GM19372 (cell line): Measurements from ENCODE around the gene MMP20.

Experiments used
- ATAC-seq: cut with Tn5 transposase; IDR thresholded peaks from one replicate; pipeline ENCODE4 v1.9.1; 2021; ENCODE audit warnings: mild to moderate bottlenecking, low read depth, moderate library complexity; ENCODE audit not compliant: unreplicated experiment

The MMP20 gene

GRCh38 chr11:102623998-102624397 is 1.1 kb downstream of the MMP20 start:
- no peak for ATAC-seq

- ATAC-seq: no peak
Measured at GRCh38 chr11:102623128-102623527, 2.0 kb downstream of the MMP20 start.

GRCh38 chr11:102622258-102622657 is 2.9 kb downstream of the MMP20 start:
- ATAC-seq: no peak

GRCh38 chr11:102620818-102621561 is 4.1 kb downstream of the MMP20 start:
- ATAC-seq: no peak

GRCh38 chr11:102620179-102620578 is 5.0 kb downstream of the MMP20 start:
- no peak for ATAC-seq

GRCh38 chr11:102617466-102618008 is 7.6 kb downstream of the MMP20 start:
- ATAC-seq: no peak

- no peak for ATAC-seq
Measured at GRCh38 chr11:102615894-102616432, 9.2 kb downstream of the MMP20 start.

- no peak for ATAC-seq
Measured at GRCh38 chr11:102615077-102615893, 9.8 kb downstream of the MMP20 start.

GRCh38 chr11:102614485-102614884 is 10.6 kb downstream of the MMP20 start:
- ATAC-seq: no peak

- no peak for ATAC-seq
Measured at GRCh38 chr11:102614031-102614430, 11.1 kb downstream of the MMP20 start.

GRCh38 chr11:102613450-102613849 is 11.7 kb downstream of the MMP20 start:
- no peak for ATAC-seq

- no peak for ATAC-seq
Measured at GRCh38 chr11:102611291-102611690, 13.8 kb downstream of the MMP20 start.

- ATAC-seq: no peak
Measured at GRCh38 chr11:102610200-102610599, 14.9 kb downstream of the MMP20 start.

GRCh38 chr11:102608699-102609098 is 16.4 kb downstream of the MMP20 start:
- ATAC-seq: no peak

- no peak for ATAC-seq
Measured at GRCh38 chr11:102604875-102605274, 20.3 kb downstream of the MMP20 start.

- ATAC-seq: no peak
Measured at GRCh38 chr11:102604011-102604410, 21.1 kb downstream of the MMP20 start.

GRCh38 chr11:102603576-102603975 is 21.6 kb downstream of the MMP20 start:
- ATAC-seq: no peak

- no peak for ATAC-seq
Measured at GRCh38 chr11:102603091-102603490, 22.0 kb downstream of the MMP20 start.

GRCh38 chr11:102600666-102601065 is 24.5 kb downstream of the MMP20 start:
- no peak for ATAC-seq

- peak; percentile 95 for ATAC-seq
Measured at GRCh38 chr11:102599642-102600261, 25.4 kb downstream of the MMP20 start.

GRCh38 chr11:102598272-102598671 is 26.9 kb downstream of the MMP20 start:
- ATAC-seq: no peak
